ENCODE results near the gene TMEM132C. TPM values are rescaled to one million over a fixed set of nuclear protein-coding genes. Genes with fewer than 3 reads are reported as not detected.
A peak's percentile ranks its signal among the peaks of the same experiment; 100 is the strongest.

Gene TMEM132C
- total and polyA plus RNA-seq, 2 of the 8 experiments (the other 6 are each of a cell fraction or from before 2014, with no cell fraction given), result 0.23 to 0.76 TPM

GRCh38 chr12:128425666-128426331, 158.8 kb downstream of the TMEM132C start:
- no peak overlapping the region for H4K5ac ChIP-seq (ENCODE audit: insufficient read length, low read depth, low read length)
- H4K20me1 ChIP-seq (replicated peaks in 1 of 2; ENCODE audit: control insufficient read depth in 1 of 2, insufficient read depth in 2 of 2, low read length in 2 of 2), result no peaks in the 10 kb centered on the region
- H4K91ac ChIP-seq (replicated peaks; ENCODE audit: insufficient read length, low read length), result peak overlapping the region; percentile 9
- no peaks in the 10 kb centered on the region for H3K4me1 ChIP-seq (replicated peaks in 1 of 4; ENCODE audit: control insufficient read depth in 3 of 4, insufficient read depth in 4 of 4, low read length in 3 of 4)
- H3K23ac ChIP-seq (ENCODE audit: insufficient read length), result no peak overlapping the region
- H3K27me3 ChIP-seq (replicated peaks in 1 of 4; ENCODE audit: control insufficient read depth in 3 of 4, extremely low read depth in 1 of 4, insufficient read depth in 3 of 4, low read length in 3 of 4), result peaks cover 0 to 2% (median 0%) of the 10 kb centered on the region in 4 experiments; a peak in 2 of 7 replicates
- WGBS, 2 experiments (ENCODE audit: extremely low coverage in 1 of 2, insufficient coverage in 1 of 2, insufficient read length in 1 of 2, insufficient replicate concordance in 2 of 2, low coverage in 1 of 2, low lambda C conversion rate in 2 of 2, missing lambda C conversion rate in 1 of 2), result 91% methylated on average over 18 of the region's 18 CpGs; no CpG with 5 or more reads in 1 of the 2 experiments
- H2BK5ac ChIP-seq (ENCODE audit: low read depth, low read length), result no peak overlapping the region
- no peaks in the 10 kb centered on the region for H3K36me3 ChIP-seq (ENCODE audit: control insufficient read depth in 2 of 4, insufficient read depth in 4 of 4, low read length in 3 of 4)
- H3K14ac ChIP-seq (ENCODE audit: insufficient read length), result no peak overlapping the region
- H3K4me3 ChIP-seq (ENCODE audit: extremely low read depth in 1 of 4, insufficient read depth in 2 of 4, low read depth in 3 of 4, low read length in 4 of 4), result no peak overlapping the region
- H3K27ac ChIP-seq (ENCODE audit: low read depth, low read length), result no peak overlapping the region
- no peak overlapping the region for H3K9ac ChIP-seq (replicated peaks in 1 of 4; ENCODE audit: extremely low read depth in 1 of 4, low read depth in 3 of 4, low read length in 3 of 4)
- H2AFZ ChIP-seq (ENCODE audit: low read length), result no peak overlapping the region
- CTCF ChIA-PET (ENCODE audit: partially characterized antibody), result interaction anchor here (1.4 to 1.9 kb wide), 2 partner anchors 10 to 34 kb away, joined by 4 to 5 read pairs; no protein-coding TSS in a partner anchor
- no peak overlapping the region for H2BK120ac ChIP-seq (replicated peaks; ENCODE audit: low read depth, low read length)
- POLR2A ChIA-PET (ENCODE audit: partially characterized antibody), result no interaction called here
- H4K8ac ChIP-seq (ENCODE audit: extremely low read depth, insufficient read depth, low read length), result no peak overlapping the region; the same call in 1 of the 2 replicates
- no peak overlapping the region for H2BK15ac ChIP-seq (ENCODE audit: low read length)
- FAIRE-seq (no peak), DNase-seq (ENCODE audit: low read depth in 1 of 2, low spot score in 2 of 2) (no peak)
- H3K79me1 ChIP-seq (ENCODE audit: low read depth, low read length), result no peaks in the 10 kb centered on the region
- no peak overlapping the region for H3K4ac ChIP-seq (replicated peaks; ENCODE audit: insufficient read length, low read depth, low read length)
- H3K4me2 ChIP-seq (ENCODE audit: insufficient read depth in 1 of 2, low read depth in 2 of 2, low read length in 2 of 2), result no peak overlapping the region
- no peak overlapping the region for H2BK12ac ChIP-seq (ENCODE audit: low read depth, low read length)
- no peak overlapping the region for H2AK5ac ChIP-seq (ENCODE audit: low read depth, low read length)
- H3K56ac ChIP-seq (replicated peaks; ENCODE audit: insufficient read length, low read depth, low read length), result no peak overlapping the region
- no peaks in the 10 kb centered on the region for H3K9me3 ChIP-seq (ENCODE audit: insufficient read depth in 2 of 2, low read depth in 1 of 2, low read length in 1 of 2)
- H3K23me2 ChIP-seq (ENCODE audit: low read depth, low read length), result no peaks in the 10 kb centered on the region
- no peak overlapping the region for H2BK20ac ChIP-seq (ENCODE audit: low read length)
- H3K79me2 ChIP-seq (ENCODE audit: control insufficient read depth in 1 of 2, insufficient read depth in 2 of 2, low read length in 2 of 2), result no peaks in the 10 kb centered on the region
- H3K18ac ChIP-seq (ENCODE audit: extremely low read depth, low read length), result no peak overlapping the region
- no peak for TF ChIP-seq SP2 (IDR thresholded peaks at IDR 0.05; ENCODE audit: low read length)
- no peak for TF ChIP-seq SIN3A (conservative IDR thresholded peaks at IDR 0.05 in 1 of 2, IDR thresholded peaks at IDR 0.05 in 1 of 2; ENCODE audit: low read depth in 1 of 2, low read length in 2 of 2)
- TF ChIP-seq SIX5 (IDR thresholded peaks at IDR 0.05; ENCODE audit: low read depth, low read length), result no peak
- TF ChIP-seq RXRA (IDR thresholded peaks at IDR 0.05; ENCODE audit: insufficient read depth, low read depth, low read length), result no peak
- no peak for TF ChIP-seq GTF2F1 (IDR thresholded peaks at IDR 0.05; ENCODE audit: borderline replicate concordance, low read depth, low read length)
- TF ChIP-seq SUZ12 (IDR thresholded peaks at IDR 0.05; ENCODE audit: low read length), result no peak
- no peak for TF ChIP-seq HDAC6 (IDR thresholded peaks at IDR 0.05; ENCODE audit: low read depth, low read length)
- no peak for TF ChIP-seq KDM1A (IDR thresholded peaks at IDR 0.05; ENCODE audit: borderline replicate concordance, low read length)
- no peak for TF ChIP-seq EP300 (IDR thresholded peaks at IDR 0.05; ENCODE audit: borderline replicate concordance in 1 of 2, low read depth in 2 of 2, low read length in 2 of 2)
- TF ChIP-seq SAP30 (IDR thresholded peaks at IDR 0.05; ENCODE audit: insufficient read depth, insufficient replicate concordance, low read length), result no peak
- TF ChIP-seq TEAD4 (IDR thresholded peaks at IDR 0.05; ENCODE audit: low read depth, low read length), result no peak
- TF ChIP-seq PHF8 (conservative IDR thresholded peaks at IDR 0.05; ENCODE audit: low read depth, low read length), result no peak
